Putamen (tissue), 1 donor: ENCODE measurements around the gene C5AR2.
"Not testable (repeated sequence)": the region's sequence is repeated elsewhere in the genome, so short reads cannot be mapped to it uniquely, and the experiment has no call there.

ENCODE experiments used
- DNase-seq: peaks from one replicate; pipeline ENCODE4 v3.0.0-alpha.2; 2016; ENCODE audit warnings: low spot score

C5AR2 gene

GRCh38 chr19:47331931-47332547, at the start of gene C5AR2:
TSS of gene C5AR2 (plus strand) at chr19:47332175. CDS start at chr19:47340800, 8,625 bp downstream.
- DNase-seq, result no peak

DNA sequence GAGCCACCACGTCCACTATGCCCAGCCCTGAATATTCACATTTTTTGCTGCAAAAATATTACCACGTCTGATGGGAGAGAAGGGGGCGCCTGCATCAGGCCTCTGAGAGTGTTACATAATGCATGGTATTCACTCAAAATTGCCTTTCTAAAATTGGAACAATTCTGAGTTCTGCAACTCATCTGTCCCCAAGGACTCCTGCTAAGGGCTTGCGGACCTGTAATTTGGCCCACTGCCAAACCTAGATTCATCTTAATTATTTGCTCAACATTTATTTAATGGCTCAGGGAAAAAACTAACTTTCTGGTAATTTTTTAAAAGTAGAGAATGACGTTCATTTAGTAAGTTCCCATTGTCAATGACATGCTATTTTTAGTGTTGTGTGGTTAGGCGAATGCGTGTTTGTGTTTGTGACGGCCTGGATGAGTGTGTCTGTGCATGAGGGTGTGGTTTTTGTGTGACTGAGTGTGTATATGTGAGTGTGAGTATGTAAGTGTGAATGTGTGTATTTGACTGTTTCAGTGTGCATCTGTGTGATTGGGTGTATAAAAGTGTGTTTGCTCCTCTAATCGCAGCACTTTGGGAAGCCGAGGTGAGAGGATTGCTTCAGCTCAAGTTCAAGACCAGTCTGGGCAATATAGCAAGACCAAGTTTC, 48.4 kb upstream of the C5AR2 start:
- DNase-seq, result no peak

DNA sequence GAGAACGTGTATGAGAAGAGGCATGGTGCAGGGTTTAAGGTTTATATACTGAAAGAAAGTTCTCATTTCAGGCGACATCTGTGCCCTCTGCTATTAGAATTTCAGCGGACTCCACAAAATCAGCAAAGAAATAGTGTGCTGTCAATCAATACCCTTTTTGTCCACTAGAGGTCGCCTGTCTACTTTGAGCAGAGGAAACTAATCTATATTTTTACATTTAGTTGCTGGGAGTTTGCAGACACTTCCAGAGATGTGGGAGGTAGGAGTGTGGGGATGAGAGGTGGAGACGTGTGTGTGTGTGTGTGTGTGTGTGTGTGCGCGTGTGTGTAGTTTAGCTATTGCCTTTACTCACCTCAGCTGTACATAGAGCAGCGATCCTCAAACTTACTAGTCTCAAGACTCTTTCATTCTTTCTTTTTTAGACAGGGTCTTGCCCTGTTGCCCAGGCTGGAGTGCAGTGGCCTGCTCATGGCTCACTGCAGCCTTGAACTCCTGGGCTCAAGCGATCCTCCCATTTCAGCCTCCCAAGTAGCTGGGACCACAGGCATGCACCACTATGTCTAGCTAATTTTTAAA, 47.6 kb upstream of the C5AR2 start:
- DNase-seq, result peak; percentile 72

DNA sequence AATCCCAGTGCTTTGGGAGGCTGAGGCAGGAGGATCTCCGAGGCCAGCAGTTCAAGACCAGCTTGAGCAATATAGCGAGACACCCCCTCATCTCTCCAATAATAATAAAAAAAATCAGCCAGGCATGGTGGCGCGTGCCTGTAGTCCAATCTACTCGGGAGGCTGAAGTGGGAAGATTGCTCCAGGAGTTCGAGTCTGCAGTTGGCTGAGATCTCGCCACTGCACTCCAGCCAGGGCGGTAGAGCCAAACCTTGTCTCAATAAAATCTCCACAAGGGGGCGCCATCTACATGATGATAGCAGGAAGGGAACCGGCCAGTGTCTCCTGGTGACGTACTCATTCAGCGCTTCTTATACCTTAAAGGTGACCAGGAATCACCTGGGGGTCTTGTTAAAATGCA, 35.9 kb upstream of the C5AR2 start:
- DNase-seq, result peak; percentile 55

DNA sequence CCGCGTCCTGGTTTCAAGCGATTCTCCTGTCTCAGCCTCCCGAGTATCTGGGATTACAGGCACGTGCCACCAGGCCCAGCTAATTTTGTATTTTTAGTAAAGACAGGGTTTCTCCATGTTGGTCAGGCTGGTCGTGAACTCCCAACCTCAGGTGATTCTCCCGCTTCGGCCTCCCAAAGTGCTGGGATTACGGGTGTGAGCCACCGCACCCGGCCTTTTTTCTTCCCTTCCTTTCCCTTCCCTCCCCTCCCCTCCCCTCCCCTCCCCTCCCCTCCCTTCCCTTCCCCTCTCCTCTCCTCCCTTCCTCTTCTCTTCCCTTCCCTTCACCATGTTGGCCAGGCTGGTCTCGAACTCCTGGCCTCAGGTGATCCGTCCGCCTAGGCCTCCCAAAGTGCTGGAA, 31.1 kb upstream of the C5AR2 start:
- not testable (repeated sequence) for DNase-seq

DNA sequence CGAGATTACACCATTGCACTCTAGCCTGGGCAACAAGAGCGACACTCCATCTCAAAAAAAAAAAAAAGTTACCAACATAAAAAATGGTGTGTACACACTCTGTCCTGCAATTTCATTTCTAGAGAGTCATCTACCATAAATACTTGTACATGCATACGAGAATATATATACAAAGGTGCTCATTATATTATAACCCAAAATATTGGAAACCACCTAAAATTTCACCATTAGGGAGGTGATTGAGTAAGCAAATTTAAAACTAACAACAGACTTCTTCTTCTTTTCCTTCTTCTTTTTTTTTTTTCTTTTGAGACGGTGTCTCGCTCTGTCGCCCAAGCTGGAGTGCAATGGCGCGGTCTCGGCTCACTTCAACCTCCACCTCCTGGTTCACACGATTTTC, 29.7 kb upstream of the C5AR2 start:
- DNase-seq, result no peak

- DNase-seq, result no peak
Observed at GRCh38 chr19:47303966-47304365, 28.0 kb upstream of the C5AR2 start.

- DNase-seq, result no peak
Observed at GRCh38 chr19:47305309-47305751, 26.6 kb upstream of the C5AR2 start.

- no peak for DNase-seq
Observed at GRCh38 chr19:47306303-47306702, 25.7 kb upstream of the C5AR2 start.

DNA sequence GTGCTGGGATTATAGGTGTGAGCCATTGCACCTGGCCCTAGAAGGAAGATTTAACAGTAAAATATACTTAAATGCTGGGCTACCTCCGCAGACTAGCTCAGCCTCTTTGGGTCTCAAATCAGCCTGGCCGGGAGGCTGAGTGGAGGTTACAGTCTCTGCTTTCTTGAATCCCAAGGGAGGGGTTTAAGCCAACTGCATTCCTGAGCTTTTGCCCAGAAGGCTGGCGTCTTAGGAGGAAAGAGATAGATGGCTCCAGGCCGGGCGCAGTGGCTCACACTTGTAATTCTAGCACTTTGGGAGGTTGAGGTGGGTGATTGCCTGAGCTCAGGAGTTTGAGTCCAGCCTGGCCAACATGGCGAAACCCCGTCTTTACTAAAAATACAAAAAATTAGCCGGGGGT, 22.9 kb upstream of the C5AR2 start:
- no peak for DNase-seq

DNA sequence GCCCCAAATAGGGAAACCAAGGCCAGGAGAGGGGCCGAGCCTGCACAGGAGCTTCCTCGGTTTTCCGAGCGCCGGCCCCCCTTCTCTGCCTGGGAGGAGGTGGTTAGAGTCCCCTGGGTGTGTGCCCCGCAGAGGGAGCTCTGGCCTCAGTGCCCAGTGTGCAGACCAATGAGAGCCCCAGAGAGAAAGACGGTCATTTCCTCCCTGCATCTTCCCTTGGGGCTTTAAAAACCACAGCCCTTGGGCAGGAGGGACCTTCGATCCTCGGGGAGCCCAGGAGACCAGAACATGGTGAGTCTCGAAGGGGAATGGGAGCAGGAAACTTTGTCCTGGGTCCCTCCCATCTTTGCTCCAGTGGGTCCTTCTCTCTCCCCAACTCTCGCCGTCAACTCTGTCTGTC, 22.4 kb upstream of the C5AR2 start, which contains the start of gene C5AR1:
C5AR1 (plus strand) TSS at position 254 of the 400 bp plus-strand sequence; CDS start at position 289, 35 bp downstream.
- DNase-seq, result no peak

- DNase-seq, result no peak
Observed at GRCh38 chr19:47310323-47310722, 21.7 kb upstream of the C5AR2 start.

DNA sequence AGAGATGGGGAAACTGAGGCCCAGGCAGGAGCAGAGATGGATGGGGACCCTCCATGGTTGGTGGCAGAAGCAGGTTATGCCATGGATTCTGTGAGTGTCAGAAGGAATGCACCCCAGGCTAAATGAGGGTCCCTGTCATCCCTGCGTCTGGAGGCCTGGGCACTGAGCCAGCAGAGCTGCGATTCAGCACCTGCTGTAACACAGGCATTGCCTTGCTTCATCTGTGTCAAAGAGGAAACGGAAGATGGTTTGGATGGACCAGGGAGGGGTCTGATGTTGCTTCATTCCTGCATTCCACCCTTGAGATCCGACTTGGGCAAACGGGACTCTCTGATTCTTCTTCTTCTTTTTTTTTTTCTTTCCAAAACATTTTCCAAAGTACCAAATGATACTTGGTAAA, 21.2 kb upstream of the C5AR2 start:
- no peak for DNase-seq

- DNase-seq, result no peak
Observed at GRCh38 chr19:47312366-47313006, 19.5 kb upstream of the C5AR2 start.

DNA sequence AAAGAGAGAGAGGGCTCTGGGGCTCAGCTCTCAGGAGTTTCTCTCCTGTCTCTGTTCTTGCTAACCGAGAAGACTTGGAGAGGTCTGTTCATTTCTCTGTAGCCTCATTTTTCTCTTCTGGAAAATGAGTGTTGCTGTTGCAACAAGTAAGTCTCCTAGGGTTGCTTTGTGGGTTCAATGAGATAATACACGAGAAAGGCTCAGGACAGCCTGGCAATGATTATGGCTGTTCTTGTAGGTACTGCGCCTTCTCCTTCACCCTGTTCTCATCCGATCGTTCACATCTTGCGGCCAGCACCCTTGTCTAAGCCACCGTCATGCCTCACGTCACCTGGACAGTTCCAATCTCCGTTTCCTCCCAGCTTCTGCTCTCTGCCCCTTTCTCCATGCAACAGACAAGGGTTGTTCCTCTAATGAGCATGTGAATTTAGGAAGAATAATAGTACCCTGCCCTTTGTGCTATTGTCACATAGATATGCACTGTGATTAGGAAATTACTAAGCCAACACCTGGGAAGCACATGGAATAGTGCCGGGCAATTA, 18.1 kb upstream of the C5AR2 start:
- DNase-seq, result no peak

- DNase-seq, result peak; percentile 76
Observed at GRCh38 chr19:47315125-47315821, 16.7 kb upstream of the C5AR2 start.

- no peak for DNase-seq
Observed at GRCh38 chr19:47316513-47316912, 15.5 kb upstream of the C5AR2 start.

DNA sequence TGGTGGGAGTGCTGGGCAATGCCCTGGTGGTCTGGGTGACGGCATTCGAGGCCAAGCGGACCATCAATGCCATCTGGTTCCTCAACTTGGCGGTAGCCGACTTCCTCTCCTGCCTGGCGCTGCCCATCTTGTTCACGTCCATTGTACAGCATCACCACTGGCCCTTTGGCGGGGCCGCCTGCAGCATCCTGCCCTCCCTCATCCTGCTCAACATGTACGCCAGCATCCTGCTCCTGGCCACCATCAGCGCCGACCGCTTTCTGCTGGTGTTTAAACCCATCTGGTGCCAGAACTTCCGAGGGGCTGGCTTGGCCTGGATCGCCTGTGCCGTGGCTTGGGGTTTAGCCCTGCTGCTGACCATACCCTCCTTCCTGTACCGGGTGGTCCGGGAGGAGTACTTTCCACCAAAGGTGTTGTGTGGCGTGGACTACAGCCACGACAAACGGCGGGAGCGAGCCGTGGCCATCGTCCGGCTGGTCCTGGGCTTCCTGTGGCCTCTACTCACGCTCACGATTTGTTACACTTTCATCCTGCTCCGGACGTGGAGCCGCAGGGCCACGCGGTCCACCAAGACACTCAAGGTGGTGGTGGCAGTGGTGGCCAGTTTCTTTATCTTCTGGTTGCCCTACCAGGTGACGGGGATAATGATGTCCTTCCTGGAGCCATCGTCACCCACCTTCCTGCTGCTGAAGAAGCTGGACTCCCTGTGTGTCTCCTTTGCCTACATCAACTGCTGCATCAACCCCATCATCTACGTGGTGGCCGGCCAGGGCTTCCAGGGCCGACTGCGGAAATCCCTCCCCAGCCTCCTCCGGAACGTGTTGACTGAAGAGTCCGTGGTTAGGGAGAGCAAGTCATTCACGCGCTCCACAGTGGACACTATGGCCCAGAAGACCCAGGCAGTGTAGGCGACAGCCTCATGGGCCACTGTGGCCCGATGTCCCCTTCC, 11.8 kb upstream of the C5AR2 start:
- no peak for DNase-seq

GRCh38 chr19:47321630-47322029, 10.3 kb upstream of the C5AR2 start:
- DNase-seq, result no peak

DNA sequence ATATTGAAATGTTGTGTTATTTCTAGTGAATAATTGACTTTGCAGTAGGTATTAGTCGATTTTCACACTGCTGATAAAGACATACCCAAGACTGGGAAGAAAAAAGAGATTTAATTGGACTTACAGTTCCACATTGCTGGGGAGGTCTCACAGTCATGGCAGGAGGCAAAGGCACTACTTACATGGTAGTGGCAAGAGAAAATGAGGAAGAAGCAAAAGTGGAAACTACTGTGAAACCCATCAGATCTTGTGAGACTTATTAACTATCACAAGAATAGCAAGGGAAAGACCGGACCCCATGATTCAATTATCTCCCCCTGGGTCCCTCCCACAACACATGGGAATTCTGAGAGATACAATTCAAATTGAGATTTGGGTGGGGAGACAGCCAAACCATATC, 9.9 kb upstream of the C5AR2 start:
- DNase-seq, result no peak

DNA sequence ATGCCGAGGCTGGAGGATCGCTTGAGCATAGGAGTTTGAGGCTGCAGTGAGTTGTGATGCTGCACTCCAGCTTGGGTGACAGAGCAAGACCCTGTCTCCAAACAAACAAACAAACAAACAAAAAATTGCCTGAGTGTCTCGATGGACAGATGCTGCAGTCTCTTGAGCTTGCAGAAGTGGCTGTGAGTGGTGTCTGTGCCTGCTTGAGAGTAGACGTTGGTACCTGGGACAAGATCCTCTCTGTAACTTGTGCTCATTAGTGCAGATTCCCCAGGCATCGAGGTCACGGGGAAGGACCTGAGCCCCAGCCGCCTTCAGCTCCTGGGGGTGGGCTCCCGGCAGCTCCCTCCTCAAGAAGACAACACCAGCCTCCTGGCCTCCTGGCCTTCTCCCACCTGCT, 8.6 kb upstream of the C5AR2 start:
- no peak for DNase-seq
